ENCODE measurements around the gene ADAMTSL1. TPM values are rescaled to one million over a fixed set of nuclear protein-coding genes. Genes with fewer than 3 reads are reported as not detected.

ADAMTSL1 gene
- total RNA-seq, 2 experiments from 2014 or later = not detected

DNA sequence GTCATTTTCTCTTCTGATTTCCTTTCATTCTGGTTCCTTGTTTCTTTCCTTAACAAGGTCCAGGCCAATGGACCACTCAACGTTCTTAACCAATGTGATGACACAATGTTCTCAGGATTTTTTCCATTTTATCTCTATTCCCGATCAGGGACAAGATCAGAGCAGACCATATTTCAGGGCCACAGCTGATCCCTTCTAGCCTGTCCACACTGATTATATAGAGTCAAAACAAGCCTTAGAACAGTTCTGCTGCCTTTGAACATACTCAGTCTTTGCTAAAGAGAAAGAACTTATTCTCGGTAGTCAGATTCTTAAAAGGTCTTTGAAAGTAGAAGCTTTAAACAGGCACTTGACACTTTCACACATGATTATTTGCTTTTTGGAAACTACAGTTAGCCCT is 188.4 kb downstream of the ADAMTSL1 start:
- no TSS peak for BruUV-seq (replicated peaks)
- Histone ChIP-seq H3K36me3 (ENCODE audit: insufficient read depth, low read length) (no peaks in the 10 kb centered on the region), H3K4me2 (ENCODE audit: low read length) (no peak overlapping the region), H3K4me3 (ENCODE audit: low read depth, low read length, poor library complexity, severe bottlenecking) (no peak overlapping the region), H3K9me2 (ENCODE audit: insufficient read depth, low read length) (no peaks in the 10 kb centered on the region), H3K4me1 (ENCODE audit: insufficient read depth, low read length, poor library complexity, severe bottlenecking) (no peaks in the 10 kb centered on the region), H4K20me1 (ENCODE audit: insufficient read depth, low read length) (no peaks in the 10 kb centered on the region), H3K79me2 (ENCODE audit: insufficient read depth, low read depth, low read length) (no peaks in the 10 kb centered on the region), H2AFZ (ENCODE audit: low read length) (no peak overlapping the region), H3K9me3 (ENCODE audit: low read length) (no peaks in the 10 kb centered on the region), H3K27ac (ENCODE audit: low read depth, low read length, poor library complexity, severe bottlenecking) (no peak overlapping the region)
- CTCF ChIA-PET (ENCODE audit: unreplicated experiment) = no interaction called here
- DNase-seq (ENCODE audit: low spot score) = no peak
- POLR2A ChIA-PET = no interaction called here
- no peak for TF ChIP-seq EZH2phosphoT487 (IDR thresholded peaks at IDR 0.05; ENCODE audit: borderline replicate concordance, low read depth, low read length)
- TF ChIP-seq, protein P1, sequence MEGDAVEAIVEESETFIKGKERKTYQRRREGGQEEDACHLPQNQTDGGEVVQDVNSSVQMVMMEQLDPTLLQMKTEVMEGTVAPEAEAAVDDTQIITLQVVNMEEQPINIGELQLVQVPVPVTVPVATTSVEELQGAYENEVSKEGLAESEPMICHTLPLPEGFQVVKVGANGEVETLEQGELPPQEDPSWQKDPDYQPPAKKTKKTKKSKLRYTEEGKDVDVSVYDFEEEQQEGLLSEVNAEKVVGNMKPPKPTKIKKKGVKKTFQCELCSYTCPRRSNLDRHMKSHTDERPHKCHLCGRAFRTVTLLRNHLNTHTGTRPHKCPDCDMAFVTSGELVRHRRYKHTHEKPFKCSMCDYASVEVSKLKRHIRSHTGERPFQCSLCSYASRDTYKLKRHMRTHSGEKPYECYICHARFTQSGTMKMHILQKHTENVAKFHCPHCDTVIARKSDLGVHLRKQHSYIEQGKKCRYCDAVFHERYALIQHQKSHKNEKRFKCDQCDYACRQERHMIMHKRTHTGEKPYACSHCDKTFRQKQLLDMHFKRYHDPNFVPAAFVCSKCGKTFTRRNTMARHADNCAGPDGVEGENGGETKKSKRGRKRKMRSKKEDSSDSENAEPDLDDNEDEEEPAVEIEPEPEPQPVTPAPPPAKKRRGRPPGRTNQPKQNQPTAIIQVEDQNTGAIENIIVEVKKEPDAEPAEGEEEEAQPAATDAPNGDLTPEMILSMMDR (conservative IDR thresholded peaks at IDR 0.05; ENCODE audit: low read length) = no peak
- intact Hi-C loops (cut with micrococcal nuclease; ENCODE audit: unreplicated experiment) = no loop called here

DNA sequence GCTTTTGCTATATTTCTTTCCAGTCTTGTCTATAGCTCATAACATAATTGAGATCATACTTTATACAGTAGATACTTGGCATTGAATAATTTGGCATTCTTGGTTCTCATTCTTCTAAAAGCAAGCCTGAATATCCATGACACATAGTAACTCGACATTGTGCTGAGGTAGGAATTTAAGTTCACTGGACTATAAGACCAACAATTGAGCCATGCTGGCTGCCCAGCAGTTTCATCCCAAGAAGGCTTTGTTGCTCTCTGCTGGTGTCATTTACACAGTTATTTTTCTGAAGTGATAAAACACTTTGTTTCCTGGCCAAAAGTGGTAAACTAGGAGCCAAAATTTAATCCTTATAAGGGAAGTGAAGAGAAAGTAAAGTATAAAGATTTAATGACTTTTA is 192.0 kb downstream of the ADAMTSL1 start:
- Histone ChIP-seq H3K4me2 (ENCODE audit: low read length) (no peak overlapping the region), H4K20me1 (ENCODE audit: insufficient read depth, low read length) (no peaks in the 10 kb centered on the region), H3K4me3 (ENCODE audit: low read depth, low read length, poor library complexity, severe bottlenecking) (no peak overlapping the region), H3K9me3 (ENCODE audit: low read length) (no peaks in the 10 kb centered on the region), H3K36me3 (ENCODE audit: insufficient read depth, low read length) (no peaks in the 10 kb centered on the region), H2AFZ (ENCODE audit: low read length) (no peak overlapping the region), H3K27ac (ENCODE audit: low read depth, low read length, poor library complexity, severe bottlenecking) (no peak overlapping the region), H3K4me1 (ENCODE audit: insufficient read depth, low read length, poor library complexity, severe bottlenecking) (no peaks in the 10 kb centered on the region), H3K9me2 (ENCODE audit: insufficient read depth, low read length) (no peaks in the 10 kb centered on the region), H3K79me2 (ENCODE audit: insufficient read depth, low read depth, low read length) (no peaks in the 10 kb centered on the region)
- TF ChIP-seq EZH2phosphoT487 (IDR thresholded peaks at IDR 0.05; ENCODE audit: borderline replicate concordance, low read depth, low read length) = no peak
- ChIA-PET POLR2A (interaction anchor here (1.1 kb wide), 1 partner anchor 19 kb away, joined by 3 read pairs; no protein-coding TSS in a partner anchor), CTCF (ENCODE audit: unreplicated experiment) (no interaction called here)
- no peak for DNase-seq (ENCODE audit: low spot score)
- no TSS peak for BruUV-seq (replicated peaks)
- intact Hi-C loops (cut with micrococcal nuclease; ENCODE audit: unreplicated experiment) = no loop called here

DNA sequence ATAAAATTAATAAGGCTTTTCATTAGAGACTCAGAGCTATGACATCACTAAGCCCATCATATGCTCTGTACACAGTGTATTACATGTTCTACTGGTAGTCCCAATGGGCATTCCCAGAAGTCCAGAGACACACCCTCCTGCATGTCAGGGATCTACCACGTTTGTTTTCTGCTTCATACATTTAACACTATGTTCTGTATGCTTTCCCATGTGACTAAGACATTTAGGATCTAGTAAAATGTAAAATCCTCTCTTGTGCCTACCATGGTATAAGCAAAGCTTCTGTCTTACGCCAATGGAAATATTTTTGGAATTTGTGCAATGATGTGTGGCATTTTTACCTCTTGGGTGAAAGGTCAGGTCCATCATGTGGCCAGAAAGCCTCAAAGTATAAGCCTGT is 192.4 kb downstream of the ADAMTSL1 start:
- Histone ChIP-seq H3K4me3 (ENCODE audit: low read depth, low read length, poor library complexity, severe bottlenecking) (no peak overlapping the region), H3K4me2 (ENCODE audit: low read length) (no peak overlapping the region), H3K27ac (ENCODE audit: low read depth, low read length, poor library complexity, severe bottlenecking) (no peak overlapping the region), H3K36me3 (ENCODE audit: insufficient read depth, low read length) (no peaks in the 10 kb centered on the region), H3K79me2 (ENCODE audit: insufficient read depth, low read depth, low read length) (no peaks in the 10 kb centered on the region), H3K4me1 (ENCODE audit: insufficient read depth, low read length, poor library complexity, severe bottlenecking) (no peaks in the 10 kb centered on the region), H2AFZ (ENCODE audit: low read length) (no peak overlapping the region), H4K20me1 (ENCODE audit: insufficient read depth, low read length) (no peaks in the 10 kb centered on the region), H3K9me3 (ENCODE audit: low read length) (no peaks in the 10 kb centered on the region), H3K9me2 (ENCODE audit: insufficient read depth, low read length) (no peaks in the 10 kb centered on the region)
- intact Hi-C loops (cut with micrococcal nuclease; ENCODE audit: unreplicated experiment) = no loop called here
- TF ChIP-seq EZH2phosphoT487 (IDR thresholded peaks at IDR 0.05; ENCODE audit: borderline replicate concordance, low read depth, low read length) = no peak
- TF ChIP-seq, protein P1 (conservative IDR thresholded peaks at IDR 0.05; ENCODE audit: low read length) = no peak
- ChIA-PET POLR2A (interaction anchor here (0.7 to 1.2 kb wide), 4 partner anchors 11 to 426 kb away, joined by 3 to 9 read pairs (median 6); no protein-coding TSS in a partner anchor), CTCF (ENCODE audit: unreplicated experiment) (no interaction called here)
- no TSS peak for BruUV-seq (replicated peaks)
- DNase-seq (ENCODE audit: low spot score) = no peak
